HG03469 (cell line): ENCODE results near the gene EIF4H.
"Not testable (repeated sequence)": the region's sequence is repeated elsewhere in the genome, so short reads cannot be mapped to it uniquely, and the experiment has no call there.

Source experiments
- ATAC-seq: cut with Tn5 transposase; IDR thresholded peaks from one replicate; pipeline ENCODE4 v1.9.1; 2021; ENCODE audit warnings: mild to moderate bottlenecking, moderate library complexity, moderate number of reproducible peaks; ENCODE audit not compliant: unreplicated experiment

EIF4H gene

GRCh38 chr7:74173866-74174605, at the start of gene EIF4H:
TSS of gene EIF4H (plus strand) at chr7:74174356. CDS start at chr7:74174384, 28 bp downstream.
- peak; percentile 63 for ATAC-seq

GRCh38 chr7:74126220-74126880, 47.8 kb upstream of the EIF4H start:
- no peak for ATAC-seq

GRCh38 chr7:74129887-74130286, 44.3 kb upstream of the EIF4H start:
- no peak for ATAC-seq

- no peak for ATAC-seq
Measured at GRCh38 chr7:74130518-74130917, 43.6 kb upstream of the EIF4H start.

- no peak for ATAC-seq
Measured at GRCh38 chr7:74134117-74134620, 40.0 kb upstream of the EIF4H start.

- no peak for ATAC-seq
Measured at GRCh38 chr7:74138334-74138867, 35.8 kb upstream of the EIF4H start.

- no peak for ATAC-seq
Measured at GRCh38 chr7:74138945-74139843, 35.0 kb upstream of the EIF4H start.

GRCh38 chr7:74141705-74142104, 32.5 kb upstream of the EIF4H start:
- ATAC-seq: no peak

GRCh38 chr7:74143383-74143782, 30.8 kb upstream of the EIF4H start:
- no peak for ATAC-seq

GRCh38 chr7:74148491-74148890, 25.7 kb upstream of the EIF4H start:
- no peak for ATAC-seq

GRCh38 chr7:74149071-74149470, 25.1 kb upstream of the EIF4H start:
- no peak for ATAC-seq

- no peak for ATAC-seq
Measured at GRCh38 chr7:74149603-74150002, 24.6 kb upstream of the EIF4H start.

GRCh38 chr7:74153736-74154135, 20.4 kb upstream of the EIF4H start:
- no peak for ATAC-seq

GRCh38 chr7:74155810-74156395, 18.3 kb upstream of the EIF4H start:
- ATAC-seq: no peak

GRCh38 chr7:74157605-74158004, 16.6 kb upstream of the EIF4H start:
- ATAC-seq: no peak

- ATAC-seq: no peak
Measured at GRCh38 chr7:74164985-74165456, 9.1 kb upstream of the EIF4H start.

- ATAC-seq: no peak
Measured at GRCh38 chr7:74165867-74166593, 8.1 kb upstream of the EIF4H start.

GRCh38 chr7:74167324-74167723, 6.8 kb upstream of the EIF4H start:
- ATAC-seq: not testable (repeated sequence)

GRCh38 chr7:74173074-74173473, 1.1 kb upstream of the EIF4H start:
- no peak for ATAC-seq

GRCh38 chr7:74173491-74173865, 678 bp upstream of the EIF4H start:
- no peak for ATAC-seq
